SKM-1 treated with dmso at 0.1 percent for 144 hours (cell line): Measurements from ENCODE around the gene TBC1D22A.

ENCODE experiments used
- DNase-seq: peaks from one replicate; lab custom pipeline; 2025; ENCODE audit not compliant: unreplicated experiment; lab: John Stamatoyannopoulos, UW

The TBC1D22A gene

DNA sequence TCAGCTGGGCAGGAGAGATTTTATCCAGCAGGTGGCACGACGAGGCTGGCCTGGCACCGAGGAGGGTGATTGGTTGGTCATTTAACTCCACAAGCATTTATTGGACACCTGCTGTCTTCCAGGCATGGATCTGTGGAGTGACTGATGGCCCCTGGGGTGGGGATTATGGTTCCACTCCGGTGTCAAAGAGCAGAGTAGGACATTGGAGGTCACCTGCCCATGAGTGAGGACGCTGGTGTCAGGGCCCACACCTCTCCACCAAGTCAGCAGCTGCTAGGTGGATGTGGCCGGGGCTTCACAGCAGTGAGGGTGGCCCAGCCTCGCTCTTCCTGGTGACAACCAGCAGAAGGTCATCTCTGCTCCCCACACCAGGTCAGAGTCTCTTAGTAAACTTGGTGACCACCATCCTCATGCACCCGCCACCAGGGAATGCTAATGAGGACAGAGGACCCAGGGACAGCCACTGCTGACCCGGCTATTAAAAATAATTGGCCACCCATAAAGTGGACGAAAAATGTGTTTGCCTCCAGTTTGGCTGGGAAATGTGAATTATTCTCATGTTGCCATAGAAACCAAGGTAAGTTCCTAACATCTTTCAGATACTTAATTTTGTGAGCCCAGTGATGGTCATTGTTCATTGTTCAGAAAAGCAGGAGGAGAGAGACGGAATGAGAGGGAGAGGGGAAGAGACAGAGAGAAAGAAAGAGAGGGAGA is 428.7 kb downstream of the TBC1D22A start:
- DNase-seq: no peak

DNA sequence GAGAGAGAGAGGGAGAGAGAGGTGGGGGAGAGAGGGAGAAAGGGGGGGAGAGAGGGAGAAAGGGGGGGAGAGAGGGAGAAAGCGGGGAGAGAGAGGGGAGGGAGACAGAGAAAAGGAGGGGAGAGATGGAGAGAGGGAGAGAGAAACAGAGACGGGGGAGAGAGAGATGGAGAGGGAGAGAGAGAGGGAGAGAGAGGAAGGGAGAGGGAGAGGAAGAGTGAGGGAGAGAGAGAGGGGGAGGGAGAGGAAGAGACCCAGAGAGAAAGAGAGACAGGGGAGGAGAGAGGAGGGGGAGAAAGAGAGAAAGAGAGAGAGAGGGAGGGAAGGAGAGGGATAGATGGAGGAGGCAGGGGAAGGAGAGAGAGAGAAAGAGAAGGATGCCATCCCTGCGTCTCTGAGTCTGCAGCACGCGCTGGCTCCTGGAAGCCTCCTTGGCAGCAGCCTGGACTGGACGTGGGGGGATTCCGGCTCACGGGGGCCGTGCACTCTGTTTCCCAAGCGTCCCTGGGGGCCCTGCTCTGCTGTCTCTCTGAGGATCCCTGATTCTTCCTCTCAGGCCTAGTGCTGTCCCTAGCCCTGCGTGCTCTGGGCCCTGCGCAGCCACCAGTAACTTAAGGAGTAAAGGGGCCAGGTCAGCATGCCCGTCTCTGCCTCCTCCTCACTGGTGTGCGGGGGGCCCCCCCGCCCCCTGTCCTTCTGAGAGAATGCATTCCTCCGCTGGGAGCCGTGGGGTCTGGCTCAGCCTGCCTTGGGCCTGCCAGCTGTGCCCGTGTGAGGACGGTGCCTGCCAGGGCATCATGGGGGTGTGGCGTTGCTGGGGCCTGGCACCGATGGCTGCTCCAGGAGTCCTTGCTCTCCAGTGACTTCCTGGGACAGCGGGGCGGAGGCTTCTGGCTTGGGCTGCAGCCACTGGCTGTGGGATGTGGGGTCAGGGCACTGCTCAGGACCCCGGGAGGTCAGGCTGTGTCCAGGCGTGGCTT is 429.5 kb downstream of the TBC1D22A start:
- no peak for DNase-seq

DNA sequence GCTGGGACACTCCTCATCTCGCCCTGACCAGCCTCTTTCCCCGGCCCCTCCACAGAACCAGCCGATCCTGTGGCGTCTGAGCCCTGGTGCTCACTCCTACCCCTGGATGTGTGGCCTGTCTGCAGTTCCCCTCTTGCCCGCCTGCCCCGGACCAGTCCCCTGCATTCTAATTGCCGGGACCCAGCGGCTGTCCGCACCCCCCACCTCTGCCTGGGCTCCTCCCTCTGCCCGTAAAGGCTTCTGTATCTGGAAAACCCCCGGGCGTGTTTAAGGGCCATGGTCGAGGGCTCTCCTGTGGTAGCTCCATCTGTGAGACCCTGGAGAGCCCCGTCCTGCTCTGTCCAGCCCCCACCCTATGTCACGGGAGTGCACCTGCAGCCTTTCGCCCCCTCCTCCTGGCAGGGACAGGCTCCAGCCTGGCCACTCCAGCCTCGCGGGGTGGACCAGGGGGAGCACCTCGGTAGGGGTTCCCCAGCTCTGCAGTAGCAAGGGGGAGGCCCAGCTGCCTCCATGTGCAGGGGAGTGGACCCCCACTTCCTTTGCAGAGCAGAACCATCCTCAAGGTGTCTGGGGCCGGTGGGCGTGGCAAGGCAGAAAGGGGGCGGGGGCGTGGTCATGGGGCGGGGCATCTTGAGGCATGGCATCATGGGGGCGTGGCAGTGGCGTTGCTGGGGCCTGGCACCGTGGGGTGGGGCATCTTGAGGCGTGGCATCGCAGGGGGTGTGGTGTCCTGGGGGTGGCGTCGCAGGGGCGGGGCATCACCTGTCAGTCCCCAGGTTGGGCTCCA is 430.4 kb downstream of the TBC1D22A start:
- no peak for DNase-seq

DNA sequence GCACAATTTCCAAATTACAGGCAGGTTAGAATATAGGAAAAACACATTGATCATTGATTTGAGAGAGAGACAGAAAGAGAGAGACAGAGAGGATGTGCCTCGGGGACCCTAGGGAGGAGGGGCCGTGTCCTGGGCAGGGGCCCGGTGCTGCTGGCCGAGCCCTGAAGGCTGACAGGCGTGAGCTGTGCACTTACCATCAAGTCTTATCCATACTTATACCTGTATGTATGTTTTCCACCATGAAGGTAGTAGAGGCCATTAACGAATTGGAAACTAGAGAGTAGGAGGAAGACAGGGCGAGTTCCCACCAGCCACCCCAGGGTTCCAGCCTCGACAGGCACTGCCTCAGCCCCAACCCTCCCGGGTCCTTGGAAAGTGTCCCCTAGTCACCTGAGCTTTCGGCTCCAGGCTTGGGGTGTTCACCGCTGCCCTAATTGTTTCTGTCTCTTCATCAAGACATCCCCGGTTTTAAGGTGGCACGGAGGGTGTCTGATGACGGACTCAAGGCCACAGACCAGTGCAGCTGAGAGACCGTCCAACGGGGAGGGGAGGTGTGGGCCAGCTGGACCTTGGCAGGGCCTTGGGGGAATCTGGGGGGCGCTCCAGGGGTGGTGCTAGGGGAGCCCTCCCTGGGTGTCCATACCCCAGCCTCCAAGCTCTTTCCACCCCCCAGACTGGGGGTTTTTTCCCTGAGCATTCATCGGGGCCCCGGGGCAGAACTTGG is 431.3 kb downstream of the TBC1D22A start:
- no peak for DNase-seq

DNA sequence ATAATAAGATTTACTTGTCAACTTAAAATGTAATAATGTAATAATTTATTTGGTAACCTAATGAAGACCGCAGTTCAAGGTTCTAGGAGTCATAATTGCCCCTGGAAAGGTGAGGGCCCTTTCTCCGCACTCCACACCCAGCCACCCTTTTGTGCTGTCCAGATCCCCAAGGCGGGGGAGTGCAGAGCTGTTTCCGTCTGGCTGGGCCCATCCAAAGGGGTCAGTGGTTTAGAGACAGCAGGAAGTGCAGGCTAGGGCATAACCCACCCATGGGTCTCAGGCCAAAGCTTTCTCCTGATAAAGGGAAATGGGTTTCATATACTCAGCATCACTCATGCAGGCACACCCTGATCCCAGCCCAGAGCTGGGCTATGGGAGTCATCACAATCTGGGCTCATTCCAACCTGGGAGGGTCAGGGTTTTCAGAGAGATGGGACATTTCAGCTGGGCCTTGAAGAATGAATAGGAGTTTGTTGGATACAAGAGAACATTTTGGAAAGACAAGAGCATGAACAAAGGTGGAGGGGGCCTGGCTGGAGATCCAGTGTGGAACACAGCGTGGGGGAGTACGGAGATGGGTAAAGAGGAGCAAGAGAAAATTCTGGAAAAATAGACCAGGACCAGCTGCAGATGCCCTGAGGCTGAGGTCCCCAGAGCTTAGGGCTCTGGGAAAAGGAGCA is 432.2 kb downstream of the TBC1D22A start:
- no peak for DNase-seq

DNA sequence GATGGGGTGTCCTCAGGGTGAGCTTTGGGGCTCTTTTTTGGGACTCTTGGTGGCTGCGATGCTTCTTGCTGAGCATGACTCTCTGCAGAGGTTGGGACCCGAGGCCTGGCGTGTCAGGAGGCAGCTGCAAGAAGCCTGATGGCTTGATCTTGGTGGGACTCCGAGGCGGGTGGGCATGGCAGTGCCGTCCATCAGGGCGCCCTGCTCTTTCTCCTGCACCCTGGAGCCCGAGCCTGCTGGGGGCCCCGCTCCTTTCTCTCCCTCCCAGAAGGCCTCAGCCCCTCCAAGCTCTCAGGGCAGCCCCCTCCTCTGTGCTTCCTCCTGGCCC is 432.7 kb downstream of the TBC1D22A start:
- no peak for DNase-seq

DNA sequence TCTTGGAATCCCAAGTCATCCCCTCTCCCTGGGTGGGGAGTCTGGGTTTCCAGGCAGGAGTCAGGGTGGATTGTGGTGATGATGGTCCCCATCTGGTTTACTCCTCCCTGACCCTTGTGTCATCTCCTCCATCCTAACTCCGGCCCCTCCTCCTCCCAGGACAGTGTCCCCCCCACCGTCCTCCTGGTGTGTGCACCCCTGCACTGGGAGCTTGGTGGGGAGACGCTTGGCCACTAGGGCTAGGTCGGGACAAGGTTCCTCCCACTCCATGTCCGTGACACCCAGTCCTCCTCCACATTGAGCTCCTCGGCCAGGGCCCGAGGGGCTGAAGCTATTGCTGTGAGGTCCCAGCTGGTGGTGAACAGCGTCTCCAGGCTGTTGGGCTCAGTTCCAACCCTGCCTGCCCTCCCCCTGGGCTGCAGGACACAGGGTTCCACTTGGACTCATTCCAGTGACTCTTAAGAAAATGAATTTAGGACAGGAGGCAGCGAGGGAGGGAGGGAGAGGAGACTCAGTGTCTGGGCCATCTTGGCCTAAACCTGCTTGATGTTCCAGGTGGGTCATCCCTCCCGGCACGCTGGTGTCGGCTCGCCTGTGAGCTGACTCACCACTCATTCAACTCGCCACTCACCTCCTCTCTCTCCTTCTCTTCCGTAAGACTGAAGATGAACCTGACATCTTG is 433.2 kb downstream of the TBC1D22A start:
- DNase-seq: no peak

DNA sequence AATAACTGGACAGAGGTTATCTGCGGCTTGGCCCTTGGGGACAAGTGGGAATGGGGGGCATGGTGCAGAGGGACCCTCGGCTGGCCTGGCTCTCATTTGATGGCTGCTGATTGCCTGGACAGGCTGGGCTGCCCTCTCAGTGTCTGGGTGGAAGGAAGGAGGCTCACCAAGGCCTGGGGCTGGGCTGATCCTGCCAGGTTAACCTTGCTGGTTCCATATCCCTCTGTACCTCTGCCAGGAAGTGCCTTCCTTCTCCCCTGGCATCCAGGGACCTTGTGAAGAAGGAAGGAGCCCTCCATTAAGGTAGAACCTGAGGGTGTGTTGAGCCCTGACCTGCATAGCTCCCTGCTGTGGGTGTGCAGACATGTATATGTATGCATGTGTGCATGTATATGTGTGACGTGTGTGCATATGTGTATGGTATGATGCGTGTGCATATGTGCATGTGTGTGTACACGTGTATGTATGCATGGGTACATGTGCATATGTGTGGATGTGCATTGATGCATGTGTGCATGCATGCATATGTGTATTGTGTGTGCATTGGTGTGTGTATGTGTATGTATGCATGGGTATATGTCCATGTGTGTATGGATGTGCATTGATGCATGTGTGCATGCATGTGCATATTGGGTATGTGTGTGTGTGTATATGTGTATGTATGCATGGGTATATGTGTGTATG is 433.9 kb downstream of the TBC1D22A start:
- DNase-seq: no peak

DNA sequence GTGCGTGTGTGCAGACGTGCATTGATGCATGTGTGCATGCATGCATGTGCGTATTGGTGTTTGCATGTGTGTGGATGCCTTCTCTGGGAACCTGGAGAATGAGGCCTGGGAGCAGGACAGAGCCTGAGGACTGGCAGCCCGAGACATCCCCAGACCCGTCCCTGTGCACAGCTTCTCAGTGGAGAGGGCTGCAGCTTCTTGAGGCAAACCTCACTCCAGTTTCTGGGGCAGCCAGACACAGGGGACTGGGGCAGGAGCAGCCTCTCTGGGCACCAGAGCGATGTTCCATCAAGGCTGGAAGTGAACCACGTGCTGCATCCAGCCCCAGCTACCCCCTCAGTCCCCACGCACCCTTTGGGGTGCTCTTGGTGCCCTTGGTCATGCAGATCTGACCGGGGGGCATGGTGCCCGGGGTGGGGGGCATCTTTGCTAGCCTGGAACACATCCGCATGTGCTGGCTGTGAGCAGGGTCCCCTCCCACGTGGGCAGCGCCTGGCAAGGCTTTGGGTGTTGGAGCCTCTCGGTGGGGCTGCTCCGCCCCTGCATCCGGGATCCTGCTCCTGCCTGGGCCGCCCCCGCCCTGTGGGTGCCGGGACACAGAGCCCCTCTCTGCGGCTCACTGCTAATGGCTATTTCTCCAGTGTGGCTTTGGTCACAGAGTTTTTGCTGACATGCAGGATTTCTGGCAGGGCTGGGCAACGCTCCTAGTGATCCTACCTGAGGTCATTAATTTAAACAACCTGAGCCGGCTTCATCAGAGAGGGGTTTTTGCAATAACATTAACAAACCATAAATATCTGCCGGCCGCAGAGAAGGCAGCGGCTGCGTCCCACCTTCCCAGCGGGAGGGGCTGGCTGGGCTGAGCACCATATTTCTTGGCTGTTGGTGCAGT is 434.7 kb downstream of the TBC1D22A start:
- no peak for DNase-seq

DNA sequence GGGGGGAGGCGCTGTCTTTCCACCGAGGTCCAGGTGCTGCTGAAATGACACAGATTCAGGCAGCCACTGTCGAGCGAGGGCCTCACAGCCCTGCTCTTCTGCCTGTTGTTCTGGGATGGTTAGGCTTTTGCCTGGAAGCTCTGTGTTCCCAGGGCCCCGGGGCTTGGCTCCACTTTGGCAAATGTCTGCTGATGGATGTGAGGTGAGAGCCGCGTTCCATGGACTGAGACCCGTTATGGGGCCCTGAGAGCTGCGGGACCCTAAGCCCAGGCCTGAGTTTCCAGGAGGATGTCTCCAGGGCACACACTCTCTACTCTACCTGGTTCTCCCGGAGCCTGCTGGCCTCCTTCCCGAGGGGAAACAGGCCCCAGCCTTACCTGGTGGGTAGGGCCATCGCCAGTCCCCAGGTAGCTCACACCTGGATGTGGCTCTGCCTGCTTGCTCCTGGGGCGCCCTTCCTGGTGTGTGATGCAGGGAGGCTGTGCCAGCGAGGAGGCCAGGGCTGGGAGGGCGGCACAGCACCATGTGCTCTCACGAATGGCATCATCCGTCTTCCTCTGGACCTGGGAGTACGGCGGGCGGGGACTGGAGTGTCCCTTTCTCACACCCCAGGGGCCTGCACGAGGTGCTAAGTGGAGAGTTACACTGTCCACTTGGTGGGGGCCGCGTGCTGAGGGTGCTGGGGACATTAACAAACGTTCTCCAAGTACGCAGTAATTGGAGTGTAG is 435.5 kb downstream of the TBC1D22A start:
- no peak for DNase-seq

DNA sequence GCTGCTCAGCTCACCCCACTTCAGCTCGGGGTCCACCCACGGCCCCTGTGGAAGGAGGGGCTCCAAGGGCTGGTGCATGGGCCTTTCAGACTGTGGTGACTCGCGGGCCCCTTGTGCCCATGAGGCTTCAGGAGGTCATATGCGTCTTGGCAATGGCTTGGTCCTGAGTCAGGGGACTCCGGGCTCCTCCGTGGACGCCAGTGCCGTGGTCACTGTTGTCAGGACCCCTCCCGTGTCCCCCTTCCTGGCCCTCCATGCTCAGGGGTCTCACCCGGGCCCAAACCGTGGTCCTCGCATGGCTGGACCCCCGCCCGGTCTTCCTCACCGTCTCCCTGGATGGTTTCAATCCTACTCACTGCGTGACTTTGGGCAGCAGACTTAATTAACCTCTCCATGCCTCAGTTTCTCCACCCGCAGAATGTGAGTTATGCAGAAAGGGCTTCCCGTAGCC is 436.4 kb downstream of the TBC1D22A start:
- no peak for DNase-seq

DNA sequence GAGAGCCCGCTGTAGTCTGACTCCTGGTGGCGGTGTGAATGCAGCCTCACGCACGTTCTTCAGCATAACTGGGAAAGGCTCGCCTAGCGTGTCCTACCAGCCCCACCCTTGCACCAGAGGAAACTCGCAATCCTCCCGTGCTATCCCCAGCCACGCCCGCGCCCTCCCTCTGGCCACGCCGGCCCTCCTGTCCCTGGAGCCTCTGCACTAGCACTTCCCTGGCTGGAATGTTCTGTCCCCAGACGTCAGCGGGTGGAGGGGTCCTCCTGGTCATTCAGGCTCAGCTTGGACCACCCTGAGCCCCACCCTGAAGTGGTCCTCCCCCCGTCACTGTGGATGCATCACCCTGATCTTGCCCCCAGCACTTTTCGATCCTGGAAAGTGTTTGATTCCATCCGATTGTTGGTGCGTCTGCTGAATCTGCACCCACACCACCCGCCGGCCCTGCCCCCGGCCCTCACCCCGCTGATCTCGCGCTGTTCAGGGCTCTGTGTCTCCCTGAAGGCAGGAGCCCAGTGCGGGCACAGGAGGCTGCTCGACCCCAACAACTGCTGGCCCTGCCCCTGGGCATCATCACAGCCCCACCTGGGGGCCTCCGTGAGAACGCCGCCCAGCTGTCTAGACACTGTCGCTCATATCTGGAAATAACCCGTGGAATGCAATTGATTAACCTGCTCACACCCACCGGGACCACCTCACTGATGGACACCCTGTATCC is 437.0 kb downstream of the TBC1D22A start:
- DNase-seq: no peak

DNA sequence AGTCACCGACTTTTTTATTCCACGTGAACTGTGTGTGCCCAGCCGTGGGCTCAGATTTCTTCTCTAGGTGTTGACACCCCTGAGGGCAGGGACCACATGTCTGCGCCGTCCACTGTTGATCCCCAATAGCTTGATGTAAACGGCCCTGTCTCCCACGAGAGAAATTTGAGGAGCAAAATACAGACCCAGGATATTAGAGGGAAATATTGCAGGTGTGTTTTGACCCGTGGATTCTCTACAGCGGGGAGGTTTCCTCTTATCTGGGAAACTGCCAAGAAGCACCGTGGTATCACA is 437.5 kb downstream of the TBC1D22A start:
- DNase-seq: no peak

DNA sequence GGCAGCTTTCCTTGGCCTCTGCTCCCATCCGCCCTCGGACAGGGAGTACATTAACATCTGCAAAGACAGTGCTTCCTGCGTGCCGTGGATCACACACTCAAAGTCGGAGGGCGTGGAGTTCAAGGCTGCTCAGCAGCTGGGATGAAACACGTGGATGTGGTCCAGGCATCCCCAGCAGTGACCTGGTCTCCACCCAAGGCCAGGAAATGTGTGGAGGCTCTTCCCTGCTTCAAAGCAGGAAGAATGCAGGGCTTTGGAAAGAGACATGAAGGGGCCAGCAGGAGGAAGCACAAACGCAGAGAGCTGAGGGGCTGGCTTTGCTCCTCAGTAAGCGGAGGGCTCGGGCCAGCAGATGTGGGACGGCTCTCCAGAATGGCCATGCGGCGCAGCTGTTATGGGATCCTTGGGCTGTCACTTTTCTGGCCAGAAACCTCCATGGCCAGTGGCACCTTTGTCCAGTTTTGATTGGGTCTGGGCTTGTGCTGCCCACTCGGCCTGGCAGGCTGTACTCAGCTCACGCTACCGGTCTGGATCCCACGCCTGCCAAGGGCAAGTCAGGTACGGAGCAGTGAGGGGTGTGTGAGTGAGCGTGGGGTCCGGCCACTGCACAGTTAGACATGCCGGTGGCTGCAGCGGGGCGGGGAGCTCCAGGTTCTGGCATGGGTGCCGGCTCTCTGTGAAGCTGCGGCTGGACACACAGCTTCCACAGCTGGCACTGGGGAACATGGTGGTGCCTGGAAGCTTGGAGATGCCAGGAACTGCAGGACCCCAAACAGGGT is 438.0 kb downstream of the TBC1D22A start:
- DNase-seq: no peak

DNA sequence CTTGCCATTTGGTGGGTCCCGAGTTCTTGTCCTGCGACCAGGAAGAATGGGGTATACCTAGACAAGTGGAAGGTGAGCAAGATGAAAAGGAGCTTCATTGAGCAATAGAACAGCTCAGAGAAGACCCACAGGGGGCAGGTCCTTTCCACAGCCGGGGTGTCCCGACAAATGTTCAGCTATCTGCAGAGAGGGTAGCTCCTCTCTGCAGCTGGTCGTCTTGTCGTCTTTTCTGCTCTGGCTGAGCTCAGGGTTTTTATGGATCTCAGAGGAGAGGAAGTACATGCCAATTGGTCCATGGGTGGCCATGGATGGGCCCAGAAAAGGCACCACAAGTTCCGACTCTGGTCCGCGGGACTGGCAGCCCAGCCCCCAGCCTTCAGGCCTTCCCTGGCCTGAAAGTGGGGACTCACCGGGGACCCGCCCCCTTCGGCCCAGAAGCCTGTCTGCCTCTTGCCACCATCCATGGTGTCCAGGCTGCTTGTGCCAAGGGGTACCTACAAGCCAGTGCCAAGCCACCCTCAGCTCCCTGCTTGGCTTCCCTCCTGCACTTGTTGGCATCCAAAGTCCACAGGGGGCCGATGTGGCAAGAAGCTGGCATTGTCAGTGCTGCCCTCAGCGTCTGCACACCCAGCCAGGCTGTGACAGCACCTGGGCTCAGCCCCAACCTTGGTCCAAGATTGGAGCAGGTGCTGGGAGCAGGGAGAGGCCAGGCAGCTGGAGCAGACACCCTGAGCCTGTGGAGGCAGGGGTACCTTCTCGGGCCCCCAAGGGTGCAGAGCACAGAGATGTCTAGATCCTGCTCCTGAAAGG is 438.9 kb downstream of the TBC1D22A start:
- no peak for DNase-seq
